Skin of body (tissue), 2 donors: ENCODE data around the gene ARL6IP4. TPM values are rescaled to one million over a fixed set of nuclear protein-coding genes. Genes with fewer than 3 reads are reported as not detected.
"Not testable (repeated sequence)": the region's sequence is repeated elsewhere in the genome, so short reads cannot be mapped to it uniquely, and the experiment has no call there.

Experiments
- DNase-seq: peaks from one replicate; lab custom pipeline; 2025; lab: John Stamatoyannopoulos, UW
- total RNA-seq: library from RNA; depleted of rRNA; stranded (reverse); fragments of >200 nt; gene quantifications from one replicate; pipeline ENCODE4 v1.2.3, GENCODE V29; 2014

The ARL6IP4 gene
- total RNA-seq = 65.5 TPM

DNA sequence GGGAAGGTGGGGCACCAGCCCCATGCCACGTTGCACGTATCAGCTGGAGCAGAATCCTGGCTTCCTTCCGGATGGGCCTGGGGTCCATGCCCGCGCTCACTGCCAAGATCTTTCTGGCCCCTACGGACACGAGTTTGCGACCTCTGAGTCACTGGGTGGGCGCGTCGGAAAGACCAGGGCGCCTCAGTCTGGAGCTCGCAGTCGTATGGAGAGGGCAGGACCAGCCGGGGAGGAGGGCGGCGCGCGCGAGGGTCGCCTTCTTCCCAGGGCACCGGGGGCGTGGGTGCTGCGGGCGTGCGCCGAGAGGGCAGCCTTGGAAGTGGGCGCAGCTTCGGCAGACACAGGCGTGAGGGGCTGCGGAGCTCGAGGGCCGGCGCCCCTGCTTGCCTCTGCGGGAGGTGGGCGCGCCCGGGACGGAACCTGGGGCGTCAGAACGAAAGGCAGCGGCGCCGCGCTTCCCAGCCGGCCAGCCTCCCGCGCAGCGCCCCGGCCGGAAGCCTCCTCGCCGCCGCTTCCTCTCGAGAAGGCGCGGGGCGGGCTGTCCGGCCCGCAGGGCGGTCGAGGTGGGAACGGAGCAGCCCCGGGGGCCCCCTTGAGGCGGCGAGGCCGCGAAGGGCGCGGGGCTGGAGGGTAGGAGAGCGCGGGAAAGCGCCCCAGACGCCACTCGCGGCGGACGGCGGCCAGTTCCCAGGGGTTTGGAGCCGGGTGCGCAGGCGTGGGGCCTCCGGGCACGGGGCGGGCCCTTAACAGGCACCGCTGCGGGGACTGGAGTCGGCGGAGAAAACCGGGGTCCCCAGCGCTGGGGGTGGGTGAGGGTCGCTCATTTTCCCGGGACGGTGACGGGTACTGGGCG lies at the start of gene ARL6IP4:
ARL6IP4 (plus strand) TSS at position 499 of the 853 bp plus-strand sequence. CDS start 459 bp downstream, outside the sequence.
- peak; percentile 16 for DNase-seq

GRCh38 chr12:122932207-122932606 lies 48.3 kb upstream of the ARL6IP4 start:
- DNase-seq = no peak

- no peak for DNase-seq
Measured at GRCh38 chr12:122934722-122935121, 45.8 kb upstream of the ARL6IP4 start.

DNA sequence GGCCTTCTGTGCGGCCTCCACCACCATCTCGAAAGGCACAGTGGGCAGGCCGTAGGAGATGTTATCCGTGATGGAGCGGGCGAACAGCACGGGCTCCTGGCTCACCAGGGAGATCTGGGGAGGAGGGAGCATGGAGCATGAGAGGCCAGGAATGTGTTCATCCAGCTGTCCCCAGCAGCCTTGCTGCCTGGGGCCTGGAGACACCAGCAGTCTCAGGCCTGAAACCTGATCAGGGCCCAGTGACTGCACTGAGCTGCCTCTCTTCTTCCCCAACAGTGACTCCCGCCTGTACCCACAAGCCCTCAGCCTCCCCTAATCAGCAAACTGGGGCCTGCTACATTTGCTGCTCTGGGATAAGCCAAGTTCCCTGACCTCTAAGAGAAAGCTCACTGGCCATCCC lies 45.2 kb upstream of the ARL6IP4 start:
- DNase-seq = no peak

DNA sequence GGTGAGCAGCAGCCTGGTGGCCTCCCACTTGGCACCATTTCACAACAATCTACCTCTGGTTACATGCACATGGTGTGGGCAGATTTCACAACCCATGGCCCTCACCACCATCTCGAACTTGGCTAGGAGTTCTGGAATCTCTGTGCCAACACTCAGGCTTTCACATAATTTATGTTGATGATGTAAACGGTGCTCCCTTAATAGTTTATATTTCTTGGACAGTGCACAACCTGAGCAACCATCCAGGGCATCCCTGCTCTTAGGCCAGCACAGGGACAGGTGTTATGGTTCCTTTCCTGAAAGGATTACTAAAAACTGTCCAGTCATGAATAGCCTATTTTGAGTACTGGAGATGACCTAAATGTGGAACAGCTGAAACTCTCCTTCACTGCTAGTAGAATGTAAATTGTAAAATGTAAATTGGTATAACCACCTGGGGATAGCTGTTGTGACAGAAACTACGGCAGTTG lies 42.8 kb upstream of the ARL6IP4 start:
- no peak for DNase-seq

GRCh38 chr12:122939125-122939524 lies 41.4 kb upstream of the ARL6IP4 start:
- no peak for DNase-seq

- DNase-seq = not testable (repeated sequence)
Measured at GRCh38 chr12:122941351-122941750, 39.1 kb upstream of the ARL6IP4 start.

- no peak for DNase-seq
Measured at GRCh38 chr12:122942637-122943036, 37.8 kb upstream of the ARL6IP4 start.

GRCh38 chr12:122943196-122943595 lies 37.3 kb upstream of the ARL6IP4 start:
- DNase-seq = no peak

DNA sequence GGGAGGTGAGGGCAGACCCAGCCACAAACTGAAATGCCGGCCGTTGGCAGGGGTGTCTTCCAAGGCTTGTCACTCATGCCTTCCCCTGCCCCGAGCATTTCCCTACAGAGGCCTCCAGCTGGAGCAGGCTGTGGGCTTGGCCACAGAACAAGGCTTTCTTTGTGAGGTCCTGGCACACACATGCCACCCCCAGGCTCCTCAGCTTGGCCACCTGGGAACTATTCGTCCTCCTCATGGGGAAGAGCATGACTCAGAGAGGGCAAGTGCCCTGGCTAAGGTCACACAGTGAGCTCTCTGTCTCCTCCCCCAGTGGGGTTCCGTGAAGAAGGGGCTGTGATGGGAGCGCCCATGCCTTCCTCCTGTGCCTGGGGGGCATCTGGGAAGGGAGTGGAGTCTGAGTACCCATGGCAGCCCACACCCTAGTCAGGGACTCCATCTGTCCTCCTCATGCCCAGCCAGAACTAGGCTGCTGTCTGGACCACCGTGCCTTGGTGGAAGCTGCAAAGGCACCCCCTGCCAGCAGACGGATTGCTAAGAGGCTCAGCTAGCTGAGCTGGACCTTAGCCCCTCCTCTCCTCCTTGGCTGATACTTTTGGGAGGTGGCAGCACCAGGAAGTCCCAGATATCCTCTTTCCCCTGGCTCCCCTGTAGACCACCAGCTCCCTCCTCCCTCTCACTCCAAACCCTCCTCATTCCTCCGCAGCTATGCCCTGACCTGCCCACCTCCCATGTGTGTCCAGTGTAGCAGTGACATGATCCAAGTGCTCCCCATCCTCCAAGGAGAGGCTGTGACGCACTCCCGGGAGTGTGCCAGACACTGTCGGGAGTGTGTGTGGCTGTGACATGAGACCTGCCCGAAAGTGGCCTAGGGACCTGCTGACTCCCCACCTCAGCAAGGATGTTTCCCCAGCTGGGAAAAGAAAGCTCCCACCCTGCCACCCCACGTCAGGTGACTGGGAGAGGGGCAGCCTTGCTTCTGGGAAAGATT lies 35.6 kb upstream of the ARL6IP4 start:
- DNase-seq = no peak

GRCh38 chr12:122946690-122947341 lies 33.7 kb upstream of the ARL6IP4 start:
- DNase-seq = peak; percentile 35

DNA sequence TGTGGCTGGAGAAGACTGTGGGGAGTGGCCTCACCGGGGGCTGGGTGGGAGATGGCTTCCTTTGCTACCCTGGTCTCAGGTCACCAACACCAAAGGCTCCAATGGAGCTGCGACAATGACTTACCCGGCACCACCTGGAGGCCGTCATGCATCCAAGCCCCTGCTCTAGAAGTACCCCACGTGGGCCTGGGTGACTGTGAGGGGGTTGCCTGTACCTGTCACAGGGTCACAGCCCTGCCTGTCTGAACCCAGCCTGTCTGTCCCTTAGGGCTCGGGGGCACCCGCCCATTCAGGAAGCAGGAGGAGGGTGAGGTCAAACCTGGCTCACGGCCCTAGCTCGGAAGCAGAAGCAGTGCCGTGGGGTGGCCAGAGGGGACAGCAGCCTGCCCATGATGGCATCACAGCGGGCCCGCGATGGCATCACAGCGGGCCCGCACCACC lies 33.1 kb upstream of the ARL6IP4 start:
- no peak for DNase-seq

- no peak for DNase-seq
Measured at GRCh38 chr12:122948605-122949004, 31.9 kb upstream of the ARL6IP4 start.

- no peak for DNase-seq
Measured at GRCh38 chr12:122949405-122949804, 31.1 kb upstream of the ARL6IP4 start.

GRCh38 chr12:122949816-122950675 lies 30.4 kb upstream of the ARL6IP4 start:
- no peak for DNase-seq

DNA sequence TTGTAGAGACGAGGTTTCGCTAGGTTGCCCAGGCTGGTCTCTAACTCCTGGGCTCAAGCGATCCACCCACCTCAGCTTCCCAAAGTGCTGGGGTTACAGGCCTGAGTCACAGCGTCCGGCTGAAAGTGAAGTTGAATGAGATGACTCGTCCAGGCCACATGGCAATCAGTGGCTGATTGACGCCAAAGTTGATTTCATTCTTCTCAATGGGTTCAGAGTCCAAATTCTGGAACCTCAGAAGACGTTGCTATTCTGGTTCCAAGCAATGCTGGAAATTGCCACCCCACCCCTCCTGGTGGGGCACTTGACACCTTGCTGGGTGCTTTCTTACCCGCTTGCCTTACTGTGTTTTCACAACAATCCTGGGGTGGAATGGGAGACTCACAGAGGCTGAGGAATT lies 29.1 kb upstream of the ARL6IP4 start:
- DNase-seq = no peak

- DNase-seq = peak; percentile 56
Measured at GRCh38 chr12:122951979-122952892, 28.2 kb upstream of the ARL6IP4 start.

- DNase-seq = no peak
Measured at GRCh38 chr12:122955156-122955555, 25.3 kb upstream of the ARL6IP4 start.

- DNase-seq = no peak
Measured at GRCh38 chr12:122956035-122956434, 24.4 kb upstream of the ARL6IP4 start.
